OCI-LY7 (cell line): ENCODE measurements around the gene GLS.

Source experiments
- EZH2phosphoT487 ChIP-seq: fragments of 200-600 bp; sonication (generic); IDR thresholded peaks from 2 replicates; pipeline ENCODE4 v1.6.1; 2018; ENCODE audit warnings: low read depth, borderline replicate concordance, mild to moderate bottlenecking, mixed run types, antibody characterized with exemption, low read length, moderate library complexity, mixed read lengths
- TF ChIP-seq, protein P1 (sequence below): fragments of 200-600 bp; sonication (generic); conservative IDR thresholded peaks from 2 replicates; pipeline ENCODE4 v1.5.1; 2014; ENCODE audit warnings: mild to moderate bottlenecking, antibody characterized with exemption, low read length, moderate library complexity, mixed read lengths

DNA sequence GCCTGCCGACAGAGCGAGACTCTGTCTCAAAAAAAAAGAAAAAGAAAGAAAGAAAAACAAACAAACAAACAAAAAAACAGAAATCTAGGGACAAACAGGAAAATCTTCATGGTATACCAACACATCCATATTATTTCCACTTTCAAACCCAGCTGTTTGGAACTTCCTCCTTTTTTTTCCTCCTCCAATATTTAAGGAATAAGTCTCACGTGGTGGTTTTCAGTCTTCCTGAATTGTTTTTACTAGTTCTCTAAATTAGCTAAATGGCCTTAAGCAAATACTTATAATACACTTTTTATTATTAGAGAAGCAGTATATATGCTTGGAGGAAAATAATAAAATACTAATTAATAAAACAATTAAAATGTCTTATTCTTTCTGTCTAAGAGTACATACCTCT is 48.7 kb upstream of the GLS start:
- TF ChIP-seq, protein P1, sequence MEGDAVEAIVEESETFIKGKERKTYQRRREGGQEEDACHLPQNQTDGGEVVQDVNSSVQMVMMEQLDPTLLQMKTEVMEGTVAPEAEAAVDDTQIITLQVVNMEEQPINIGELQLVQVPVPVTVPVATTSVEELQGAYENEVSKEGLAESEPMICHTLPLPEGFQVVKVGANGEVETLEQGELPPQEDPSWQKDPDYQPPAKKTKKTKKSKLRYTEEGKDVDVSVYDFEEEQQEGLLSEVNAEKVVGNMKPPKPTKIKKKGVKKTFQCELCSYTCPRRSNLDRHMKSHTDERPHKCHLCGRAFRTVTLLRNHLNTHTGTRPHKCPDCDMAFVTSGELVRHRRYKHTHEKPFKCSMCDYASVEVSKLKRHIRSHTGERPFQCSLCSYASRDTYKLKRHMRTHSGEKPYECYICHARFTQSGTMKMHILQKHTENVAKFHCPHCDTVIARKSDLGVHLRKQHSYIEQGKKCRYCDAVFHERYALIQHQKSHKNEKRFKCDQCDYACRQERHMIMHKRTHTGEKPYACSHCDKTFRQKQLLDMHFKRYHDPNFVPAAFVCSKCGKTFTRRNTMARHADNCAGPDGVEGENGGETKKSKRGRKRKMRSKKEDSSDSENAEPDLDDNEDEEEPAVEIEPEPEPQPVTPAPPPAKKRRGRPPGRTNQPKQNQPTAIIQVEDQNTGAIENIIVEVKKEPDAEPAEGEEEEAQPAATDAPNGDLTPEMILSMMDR: no peak
- TF ChIP-seq EZH2phosphoT487: no peak
